Kidney (tissue), 14 donors: ENCODE results near the gene RASSF10. TPM values are rescaled to one million over a fixed set of nuclear protein-coding genes. Genes with fewer than 3 reads are reported as not detected.

Source experiments
- DNase-seq, 5 donors: peaks; one replicate each; pipeline ENCODE4 v3.0.0-alpha.2; 2013 to 2020
- FAIRE-seq: peaks from 2 replicates; lab custom pipeline; 2012; peaks lifted over from hg19 to GRCh38; lab: Jason Lieb, UNC
- H3K27ac ChIP-seq, 2 donors: one replicate each; pipeline ENCODE4 v1.7.0; 2013; ENCODE audit warnings: low read depth in 2 of 2, low read length in 2 of 2, inconsistent platforms in 1 of 2
- H3K27me3 ChIP-seq: one replicate; pipeline ENCODE4 v1.7.1; 2013; ENCODE audit warnings: low read length, inconsistent platforms; ENCODE audit not compliant: control insufficient read depth, insufficient read depth
- H3K36me3 ChIP-seq, 3 donors: one replicate each; pipeline versions ENCODE4 v1.7.0 to v1.7.1; 2013; ENCODE audit warnings: low read length in 3 of 3, control low read depth in 1 of 3, inconsistent platforms in 1 of 3; ENCODE audit not compliant: insufficient read depth in 3 of 3, control insufficient read depth in 2 of 3
- H3K4me1 ChIP-seq, 3 donors: one replicate each; pipeline versions ENCODE4 v1.7.0 to v1.7.1; 2013; ENCODE audit warnings: low read length in 3 of 3, inconsistent platforms in 1 of 3, low read depth in 1 of 3; ENCODE audit not compliant: control insufficient read depth in 2 of 3, insufficient read depth in 2 of 3
- H3K4me3 ChIP-seq, 3 donors: one replicate each; pipeline versions ENCODE4 v1.7.0 to v1.8.1; 2013; ENCODE audit warnings: low read length in 3 of 3, control low read depth in 1 of 3, inconsistent platforms in 1 of 3
- H3K9ac ChIP-seq, 3 donors: one replicate each; pipeline versions ENCODE4 v1.7.0 to v1.7.1; 2013; ENCODE audit warnings: low read length in 3 of 3, control low read depth in 1 of 3, inconsistent platforms in 1 of 3
- H3K9me3 ChIP-seq, 3 donors: one replicate each; pipeline versions ENCODE4 v1.7.0 to v1.7.1; 2013; ENCODE audit warnings: low read length in 3 of 3, control low read depth in 1 of 3, inconsistent platforms in 1 of 3; ENCODE audit not compliant: control insufficient read depth in 2 of 3, insufficient read depth in 1 of 3
- CTCF ChIP-seq: IDR thresholded peaks from 3 replicates; pipeline ENCODE4 v1.5.1; 2012; ENCODE audit warnings: mild to moderate bottlenecking, moderate library complexity, borderline replicate concordance; ENCODE audit not compliant: insufficient read depth; ENCODE audit errors: extremely low read depth
- intact Hi-C: fragments of 100-400 bp; cut with DNase I; formaldehyde crosslinking; loops from one replicate; pipeline ENCODE4 v1.11.1; 2022
- polyA plus RNA-seq: library from polyadenylated mRNA; stranded (reverse); fragments of 350-450 nt; fragmentation: Illumina TruSeq; extraction: RNeasy Lipid Tissue Mini Kit (QIAGEN cat#74804); gene quantifications from one replicate; pipeline ENCODE4 v1.2.3, GENCODE V29; 2014; ENCODE audit warnings: low read depth, low replicate concordance; ENCODE audit not compliant: insufficient read depth
- total RNA-seq: library from RNA; stranded (reverse); fragmentation: NEBNext Ultra II Directional; extraction: Animal tissue kit (Norgen Biotek cat#: 25700); gene quantifications from one replicate; pipeline ENCODE4 v1.2.1, GENCODE V29; 2021
- donor health status: control.
- donor health status: control.
- donor health status: control.
- donor health status: control.
- donor health status: control.
- donor health status: DM: yes; HTN: yes; CAD: no.
- donor health status: Normal renal cell carcinoma (clear cell type).

The RASSF10 gene
- total and polyA plus RNA-seq, 2 donors from 2014 or later = 6.1 to 9.7 TPM

GRCh38 chr11:13061294-13061990 lies 52.3 kb downstream of the RASSF10 start:
- FAIRE-seq (no peak), DNase-seq (no peak)
- intact Hi-C loops = no loop called here
- Histone ChIP-seq H3K9ac (no peak overlapping the region), H3K4me3 (no peak overlapping the region), H3K4me1 (no peaks in the 10 kb centered on the region), H3K36me3 (no peaks in the 10 kb centered on the region), H3K9me3 (no peaks in the 10 kb centered on the region), H3K27me3 (no peaks in the 10 kb centered on the region), H3K27ac (no peak overlapping the region)
- TF ChIP-seq CTCF = no peak
